SIG-M5 treated with dmso at 0.1 percent for 504 hours (cell line): ENCODE measurements around the gene COX17.

Experiments used
- DNase-seq: peaks from one replicate; lab custom pipeline; 2025; ENCODE audit not compliant: unreplicated experiment; lab: John Stamatoyannopoulos, UW

COX17 gene

DNA sequence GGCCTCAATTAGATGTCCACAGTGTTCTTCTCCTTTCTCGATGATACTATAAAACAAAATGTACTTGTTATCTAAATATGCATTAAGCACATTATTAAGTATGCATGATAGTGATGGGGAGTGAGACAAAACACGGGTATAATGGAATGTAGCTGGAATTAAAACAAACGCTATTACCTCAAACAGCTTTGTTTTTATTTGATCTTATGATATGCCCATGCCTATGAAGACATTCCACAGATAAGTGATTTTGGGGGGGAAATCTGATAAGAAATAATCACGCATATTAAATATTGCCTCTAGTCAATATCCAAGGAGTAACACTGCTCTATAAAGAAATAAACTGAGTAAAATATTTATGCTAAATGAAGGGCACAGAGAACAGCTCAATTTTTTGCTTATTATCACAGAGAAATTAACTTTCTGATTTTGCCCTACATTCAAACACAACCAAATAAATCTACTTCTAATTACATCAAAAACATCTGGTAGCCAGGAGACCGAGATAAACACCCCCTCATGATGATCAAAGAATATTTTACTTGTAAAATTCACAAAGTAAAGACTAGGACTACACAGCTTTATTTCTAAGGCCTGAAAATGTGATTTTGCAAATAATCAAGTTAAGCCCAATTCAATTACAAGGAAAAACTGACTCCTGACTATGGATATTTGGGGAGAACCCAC, 1.9 kb downstream of the COX17 start:
- DNase-seq: no peak

DNA sequence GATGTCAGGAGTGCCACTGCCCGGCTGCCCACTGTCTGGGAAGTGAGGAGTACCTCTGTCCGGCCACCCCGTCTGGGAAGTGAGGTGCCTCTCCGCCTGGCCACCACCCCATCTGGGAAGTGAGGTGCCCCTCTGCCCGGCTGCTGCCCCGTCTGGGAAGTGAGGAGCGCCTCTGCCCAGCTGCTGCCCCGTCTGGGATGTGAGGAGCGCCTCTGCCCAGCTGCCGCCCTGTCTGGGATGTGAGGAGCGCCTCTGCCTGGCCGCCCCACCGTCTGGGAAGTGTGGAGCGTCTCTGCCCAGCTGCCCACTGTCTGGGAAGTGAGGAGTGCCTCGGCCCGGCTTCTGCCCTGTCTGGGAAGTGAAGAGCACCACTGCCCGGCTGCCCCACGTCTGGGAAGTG, 3.3 kb downstream of the COX17 start:
- no peak for DNase-seq

GRCh38 chr3:119672776-119673175, 4.4 kb downstream of the COX17 start:
- no peak for DNase-seq

DNA sequence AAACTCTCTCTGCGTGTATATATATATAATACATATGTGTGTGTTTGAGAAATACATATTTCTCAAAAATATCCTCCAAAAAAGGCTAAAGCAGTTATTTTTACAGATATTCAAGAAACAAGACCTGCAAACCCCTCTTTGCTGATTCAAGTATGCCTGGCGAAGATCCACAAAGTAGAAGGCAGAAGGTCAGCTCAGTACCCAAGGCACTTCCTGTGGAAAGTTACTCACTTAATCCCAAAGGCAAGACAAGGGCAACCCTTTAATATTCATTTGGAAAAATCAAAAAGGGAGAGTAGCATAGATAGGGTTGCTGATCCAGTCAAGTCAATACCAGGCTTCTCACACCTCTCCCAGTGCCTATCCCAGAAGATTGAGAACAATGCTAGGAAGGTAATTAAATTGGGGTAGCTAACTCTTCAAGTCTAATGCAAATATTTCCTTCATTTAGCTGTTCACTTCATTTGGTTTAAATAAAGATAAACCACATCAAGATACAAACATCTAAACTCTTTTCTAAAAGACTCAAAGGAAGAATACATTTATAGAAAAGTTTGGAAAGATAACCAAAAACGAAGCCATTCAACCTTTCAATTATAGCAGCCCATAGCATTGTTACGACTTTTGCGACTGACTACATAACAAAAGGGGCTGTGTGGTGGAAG, 7.2 kb downstream of the COX17 start:
- DNase-seq: no peak

DNA sequence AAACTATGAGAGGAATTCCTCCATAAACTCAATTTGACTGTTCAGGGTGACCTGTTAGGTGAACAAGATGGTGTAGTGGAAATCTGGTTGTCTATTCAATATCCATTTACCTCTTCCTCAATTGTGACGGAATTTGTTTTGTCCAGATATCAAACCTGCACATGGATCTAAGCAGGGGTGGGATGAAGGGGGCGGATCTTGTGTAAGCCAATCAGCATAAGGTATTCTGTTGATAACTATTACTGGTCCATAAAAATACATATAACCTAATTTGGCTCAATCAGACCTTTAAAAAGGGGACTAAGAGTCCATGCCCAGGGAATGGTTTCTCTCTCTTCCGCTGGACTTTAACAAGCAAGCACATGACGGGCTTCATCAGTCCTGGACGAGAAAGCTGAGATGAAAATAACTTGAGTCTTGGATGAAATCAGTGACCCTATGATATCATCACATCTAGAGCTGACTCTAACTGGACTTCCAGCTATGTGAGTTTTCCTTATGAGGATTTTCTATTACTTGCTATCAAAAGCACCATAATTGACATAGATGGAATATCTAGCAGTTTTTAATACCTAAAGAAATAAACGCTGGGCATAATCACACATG, 11.1 kb downstream of the COX17 start:
- no peak for DNase-seq

DNA sequence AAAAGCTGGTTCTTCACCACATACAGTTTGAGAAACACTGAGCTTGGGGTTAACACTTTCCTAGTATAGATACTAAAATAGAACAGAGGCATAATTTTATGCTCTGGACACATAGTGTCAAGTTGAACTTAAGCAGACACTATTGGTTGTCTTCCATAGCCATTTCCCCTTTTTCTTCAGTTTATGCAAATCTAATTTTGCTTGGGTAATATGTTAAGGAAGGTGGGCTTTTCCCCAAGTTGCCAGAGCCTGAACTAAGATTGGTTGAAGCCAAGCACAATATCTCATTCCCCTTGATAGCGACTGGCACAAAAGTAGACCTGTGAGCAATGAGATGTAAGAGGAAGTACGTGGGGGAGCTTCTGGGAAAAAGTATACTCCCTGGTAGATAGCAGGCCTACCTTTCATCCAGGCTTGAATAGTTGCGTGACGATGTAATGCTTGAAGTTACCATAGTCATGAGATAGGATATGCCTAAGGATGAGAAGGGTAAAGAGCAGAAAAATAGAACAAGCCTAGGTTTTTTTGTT, 12.3 kb downstream of the COX17 start:
- DNase-seq: peak; percentile 31

DNA sequence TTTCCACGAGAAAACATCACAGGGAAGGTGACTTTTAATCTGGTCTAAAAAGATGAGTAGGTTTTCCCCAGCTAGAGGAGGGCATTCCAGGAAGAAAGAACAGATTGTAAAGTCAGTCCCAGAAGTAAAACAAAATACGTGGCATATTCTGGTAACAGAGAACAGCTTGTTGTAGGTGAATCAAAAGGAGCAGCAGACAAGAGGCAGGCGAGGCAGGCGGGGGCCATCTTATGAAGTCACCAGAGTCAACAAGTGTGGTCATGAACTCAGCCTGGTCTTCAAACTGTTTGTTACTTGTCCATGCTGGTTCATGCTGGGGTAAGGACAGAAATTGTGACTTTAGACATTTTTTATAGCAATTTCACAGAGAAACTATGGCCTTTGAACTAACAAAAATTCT, 12.8 kb downstream of the COX17 start:
- no peak for DNase-seq

- no peak for DNase-seq
These were observed 13.3 kb downstream of the COX17 start for GRCh38 chr3:119663885-119664284.

GRCh38 chr3:119662604-119663373, 14.4 kb downstream of the COX17 start:
- DNase-seq: no peak

GRCh38 chr3:119660474-119661440, 16.4 kb downstream of the COX17 start, which contains the start of gene POPDC2:
TSS of gene POPDC2 (minus strand) at chr3:119660589. CDS start at chr3:119660423, 166 bp downstream.
- no peak for DNase-seq

DNA sequence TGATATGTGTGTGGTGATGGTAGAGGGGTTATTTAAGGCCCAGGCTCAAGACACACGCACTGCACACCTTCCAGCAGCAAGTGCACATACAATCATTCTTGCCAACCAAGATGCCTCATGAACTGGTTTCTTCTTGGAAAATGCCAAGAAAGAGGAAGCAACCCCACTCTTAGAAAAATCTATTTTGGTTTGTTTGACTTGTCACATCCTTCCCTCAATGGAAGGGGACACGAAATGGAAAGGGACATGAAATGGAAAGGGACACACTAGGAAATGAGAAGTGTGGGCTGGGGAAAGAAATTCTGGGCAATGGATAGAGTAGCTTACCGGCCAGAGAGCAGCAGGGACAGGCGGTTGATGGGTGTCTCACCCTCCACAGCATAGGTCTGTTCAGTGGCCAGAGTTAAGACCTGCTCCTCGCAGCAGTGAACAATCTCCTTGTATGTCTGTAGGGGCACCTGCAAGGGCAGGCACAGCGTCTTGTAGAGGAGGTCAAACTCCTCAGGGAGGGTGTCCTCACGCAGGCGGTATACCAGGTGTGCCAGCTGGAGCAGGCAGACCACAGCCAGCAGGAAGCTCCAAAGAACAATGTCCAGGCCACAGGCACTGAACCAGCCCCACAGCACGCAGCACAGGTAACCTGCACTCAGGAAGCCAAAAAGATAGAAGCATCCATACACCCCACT, 17.5 kb downstream of the COX17 start:
- DNase-seq: no peak

- DNase-seq: no peak
These were observed 18.2 kb downstream of the COX17 start for GRCh38 chr3:119658994-119659393.

DNA sequence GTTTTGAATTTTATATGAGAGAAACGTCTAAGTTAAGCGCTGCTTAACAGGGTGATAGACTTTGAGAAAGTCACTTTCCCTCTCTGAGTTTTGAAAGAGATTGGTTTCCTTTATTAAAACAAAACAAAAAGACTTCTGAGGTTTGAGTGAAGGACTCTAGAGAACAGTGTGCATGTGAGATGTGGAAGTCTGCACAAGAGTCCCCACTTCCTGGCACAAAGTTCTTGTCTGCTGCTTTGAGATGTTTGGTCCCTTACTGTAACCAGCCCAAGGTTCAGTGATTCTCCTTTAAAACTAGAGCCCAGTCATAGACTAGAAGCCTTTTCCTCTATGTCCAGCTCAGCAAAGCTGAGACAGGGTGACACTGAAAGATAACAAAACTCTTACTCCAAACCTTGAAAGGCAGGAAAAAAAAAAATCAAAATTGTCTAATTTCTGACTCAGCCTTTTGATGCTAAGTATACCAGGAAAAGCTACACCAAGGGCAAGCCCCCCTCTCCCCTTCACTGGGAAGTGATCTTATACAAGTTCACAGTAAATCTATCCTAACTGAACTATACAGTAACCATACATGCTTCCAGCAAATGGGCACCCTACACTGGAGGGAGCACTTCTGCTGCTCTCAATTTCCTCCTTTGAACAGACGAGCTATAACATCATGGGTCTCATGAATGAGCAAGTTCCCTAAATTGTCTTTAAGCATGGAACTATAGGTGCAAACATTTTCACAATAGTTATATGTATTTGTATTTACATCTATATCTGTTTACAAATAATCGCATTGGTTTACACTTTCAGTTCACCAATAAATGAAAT, 19.1 kb downstream of the COX17 start:
- DNase-seq: peak; percentile 15

- DNase-seq: peak; percentile 38
These were observed 23.3 kb downstream of the COX17 start for GRCh38 chr3:119653876-119654275.

DNA sequence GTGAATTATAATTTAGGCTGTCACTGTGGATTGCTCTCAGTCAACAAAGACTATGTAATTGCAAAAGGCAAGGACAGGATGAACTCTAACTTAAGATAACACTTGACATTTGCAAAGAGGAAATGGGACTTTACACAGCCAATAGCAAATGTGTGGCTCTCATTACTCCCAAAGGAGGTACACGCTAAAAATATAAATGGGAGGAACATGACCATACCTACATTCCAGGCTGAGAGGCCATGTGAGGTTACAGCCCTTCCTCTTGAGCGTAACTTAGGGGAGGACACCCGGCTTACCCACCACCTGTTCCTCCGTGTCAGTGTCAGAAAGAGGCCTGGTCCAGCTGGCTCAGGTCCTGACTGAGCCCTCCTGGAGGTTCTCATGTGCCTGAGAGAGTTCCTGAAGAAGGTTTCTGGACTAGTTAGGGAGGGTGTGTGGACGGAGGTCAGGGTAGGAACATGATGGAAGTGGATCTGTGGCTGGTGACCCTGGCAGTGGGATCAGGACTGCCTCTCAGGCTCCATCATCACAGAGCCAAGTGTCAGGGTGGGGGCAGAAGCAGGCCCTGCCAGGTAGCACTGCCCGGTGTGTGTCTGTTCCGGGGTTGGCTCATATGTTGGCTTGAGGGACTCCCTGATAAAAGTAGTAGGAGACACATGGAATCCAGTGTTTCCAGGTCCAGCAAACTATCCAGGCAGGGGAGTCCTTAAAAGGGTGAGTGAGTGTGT, 24.7 kb downstream of the COX17 start:
- DNase-seq: no peak

GRCh38 chr3:119649761-119650160, 27.4 kb downstream of the COX17 start:
- DNase-seq: no peak

- no peak for DNase-seq
These were observed 29.2 kb downstream of the COX17 start for GRCh38 chr3:119647843-119648575.
